Fibroblast of lung (primary cell): ENCODE results near the gene IL2RA.

Source experiments
- CTCF ChIP-seq, 2 donors: IDR thresholded peaks in 1 of 2; conservative IDR thresholded peaks in 1 of 2; 1 replicate in 1 of 2; 2 replicates in 1 of 2; pipeline ENCODE4 v1.5.1; 2011 to 2012; ENCODE audit warnings: low read length in 2 of 2, control low read depth in 1 of 2, inconsistent platforms in 1 of 2, low read depth in 1 of 2, mild to moderate bottlenecking in 1 of 2
- EZH2 ChIP-seq: IDR thresholded peaks from 2 replicates; pipeline ENCODE4 v1.5.1; 2012; ENCODE audit warnings: low read length, control low read depth, mild to moderate bottlenecking; ENCODE audit errors: missing control alignments

- TF ChIP-seq CTCF (conservative IDR thresholded peaks at IDR 0.05 in 1 of 2, IDR thresholded peaks at IDR 0.05 in 1 of 2; ENCODE audit: low read depth in 1 of 2, low read length in 2 of 2) (peak; percentile 81 to 82), EZH2 (no peak)
Measured at GRCh38 chr10:6014241-6014761, 47.9 kb downstream of the IL2RA start.
